WTC11 (cell line): Measurements from ENCODE around the gene NR3C1. TPM values are rescaled to one million over a fixed set of nuclear protein-coding genes. Genes with fewer than 3 reads are reported as not detected.

Experiments
- ATAC-seq: fragments of 200-7000 bp; cut with Tn5 transposase; 2 replicates; pipeline ENCODE4 v1.10.0; 2021; ENCODE audit warnings: mild to moderate bottlenecking, moderate library complexity
- CTCF ChIA-PET: fragments of 300-600 bp; sonication (Branson Sonifier 250); formaldehyde crosslinking; loops from one replicate; lab custom pipeline; 2021; ENCODE audit warnings: antibody characterized with exemption; lab: Charles Lee
- POLR2A ChIA-PET: fragments of 350-600 bp; sonication (Branson Sonifier 250); formaldehyde crosslinking; loops from one replicate; lab custom pipeline; 2021; ENCODE audit warnings: antibody characterized with exemption; lab: Charles Lee
- DNase-seq: peaks from one replicate; pipeline ENCODE4 v3.0.0; 2021; ENCODE audit warnings: low spot score
- H3K27ac Mint-ChIP-seq: 2 replicates; pipeline ENCODE4 v1.8.0; 2021; ENCODE audit warnings: mixed read lengths
- H3K27me3 Mint-ChIP-seq: 2 replicates; pipeline ENCODE4 v1.8.0; 2021; ENCODE audit warnings: low read depth, mild to moderate bottlenecking, moderate library complexity, mixed read lengths
- H3K36me3 Mint-ChIP-seq: 2 replicates; pipeline ENCODE4 v1.8.0; 2021; ENCODE audit warnings: mixed read lengths
- H3K4me1 Mint-ChIP-seq: 2 replicates; pipeline ENCODE4 v1.8.0; 2022; ENCODE audit warnings: mixed read lengths
- H3K4me3 Mint-ChIP-seq: 2 replicates; pipeline ENCODE4 v1.8.0; 2021; ENCODE audit warnings: mild to moderate bottlenecking, moderate library complexity, mixed read lengths
- H3K9me3 Mint-ChIP-seq: 2 replicates; pipeline ENCODE4 v1.8.0; 2021; ENCODE audit warnings: mixed read lengths
- AFF4 ChIP-seq: sonication (generic); formaldehyde crosslinking; IDR thresholded peaks from 2 replicates; pipeline ENCODE4 v1.8.1; 2023; ENCODE audit warnings: mild to moderate bottlenecking, missing genetic modification reagents, borderline replicate concordance
- ARID4B ChIP-seq: sonication (generic); formaldehyde crosslinking; IDR thresholded peaks from 2 replicates; pipeline ENCODE4 v1.8.0; 2023; ENCODE audit warnings: missing genetic modification reagents, mild to moderate bottlenecking, borderline replicate concordance
- CDX4 ChIP-seq: fragments of 250-450 bp; sonication (Bioruptor Pico); IDR thresholded peaks from 2 replicates; pipeline ENCODE4 v1.9.0; 2021; ENCODE audit warnings: moderate library complexity, mild to moderate bottlenecking, inconsistent platforms, borderline replicate concordance
- HMGXB4 ChIP-seq: sonication (generic); formaldehyde crosslinking; IDR thresholded peaks from 2 replicates; pipeline ENCODE4 v1.8.1; 2023; ENCODE audit warnings: mild to moderate bottlenecking, moderate library complexity, missing genetic modification reagents
- IRF2 ChIP-seq: sonication (generic); formaldehyde crosslinking; IDR thresholded peaks from 2 replicates; pipeline ENCODE4 v1.8.0; 2022; ENCODE audit warnings: low read depth, missing genetic modification reagents, borderline replicate concordance
- JAZF1 ChIP-seq: fragments of 250-450 bp; sonication (Bioruptor Pico); IDR thresholded peaks from 2 replicates; pipeline ENCODE4 v1.9.0; 2021; ENCODE audit warnings: moderate library complexity, mild to moderate bottlenecking, inconsistent platforms
- JUN ChIP-seq: sonication (generic); formaldehyde crosslinking; IDR thresholded peaks from 2 replicates; pipeline ENCODE4 v1.8.0; 2023; ENCODE audit warnings: mild to moderate bottlenecking, missing genetic modification reagents
- MLX ChIP-seq: sonication (generic); formaldehyde crosslinking; IDR thresholded peaks from 2 replicates; pipeline ENCODE4 v1.8.1; 2023; ENCODE audit warnings: mild to moderate bottlenecking, missing genetic modification reagents, moderate library complexity
- MYBL2 ChIP-seq: sonication (generic); formaldehyde crosslinking; IDR thresholded peaks from 2 replicates; pipeline ENCODE4 v1.8.1; 2023; ENCODE audit warnings: mild to moderate bottlenecking, moderate library complexity, missing genetic modification reagents
- NR2C2 ChIP-seq: sonication (generic); formaldehyde crosslinking; IDR thresholded peaks from 2 replicates; pipeline ENCODE4 v1.8.0; 2022; ENCODE audit warnings: mild to moderate bottlenecking, missing genetic modification reagents
- SMAD3 ChIP-seq: sonication (generic); formaldehyde crosslinking; IDR thresholded peaks from 2 replicates; pipeline ENCODE4 v1.8.0; 2022; ENCODE audit warnings: missing genetic modification reagents, mild to moderate bottlenecking, borderline replicate concordance
- TEAD1 ChIP-seq: sonication (generic); formaldehyde crosslinking; IDR thresholded peaks from 2 replicates; pipeline ENCODE4 v1.8.0; 2022; ENCODE audit warnings: mild to moderate bottlenecking, missing genetic modification reagents
- USF2 ChIP-seq: sonication (generic); formaldehyde crosslinking; IDR thresholded peaks from 2 replicates; pipeline ENCODE4 v1.8.1; 2023; ENCODE audit warnings: mild to moderate bottlenecking, missing genetic modification reagents, moderate library complexity
- ZNF121 ChIP-seq: sonication (generic); formaldehyde crosslinking; IDR thresholded peaks from 2 replicates; pipeline ENCODE4 v1.8.0; 2023; ENCODE audit warnings: missing genetic modification reagents
- ZNF263 ChIP-seq: sonication (generic); formaldehyde crosslinking; IDR thresholded peaks from 2 replicates; pipeline ENCODE4 v1.8.1; 2022; ENCODE audit warnings: low read depth, mild to moderate bottlenecking, moderate library complexity, missing genetic modification reagents
- ZNF281 ChIP-seq: sonication (generic); formaldehyde crosslinking; IDR thresholded peaks from 2 replicates; pipeline ENCODE4 v1.8.0; 2023; ENCODE audit warnings: mild to moderate bottlenecking, missing genetic modification reagents
- ZNF317 ChIP-seq: sonication (generic); formaldehyde crosslinking; IDR thresholded peaks from 2 replicates; pipeline ENCODE4 v1.8.1; 2023; ENCODE audit warnings: low read depth, mild to moderate bottlenecking, moderate library complexity, missing genetic modification reagents, borderline replicate concordance
- ZNF532 ChIP-seq: fragments of 250-450 bp; sonication (Bioruptor Pico); IDR thresholded peaks from 2 replicates; pipeline ENCODE4 v1.9.0; 2021; ENCODE audit warnings: mild to moderate bottlenecking, borderline replicate concordance
- total RNA-seq: library from RNA; stranded (reverse); gene quantifications from 3 replicates; pipeline ENCODE4 v1.2.3, GENCODE V29; 2021

NR3C1 gene
- total RNA-seq, 1 experiment from 2014 or later = 15.0 TPM

GRCh38 chr5:143308731-143309130 lies 94.8 kb downstream of the NR3C1 start:
- DNase-seq = no peak
- Mint-ChIP-seq H3K36me3 (peaks cover 7% of the 10 kb centered on the region), H3K4me1 (no peaks in the 10 kb centered on the region), H3K9me3 (peaks cover 5% of the 10 kb centered on the region), H3K4me3 (no peak overlapping the region), H3K27me3 (no peaks in the 10 kb centered on the region), H3K27ac (no peak overlapping the region)
- ChIA-PET POLR2A (no interaction called here), CTCF (no interaction called here)
- ATAC-seq = no peak
- TF ChIP-seq SMAD3 (CRISPR knock-in tag) (no peak), JAZF1 (CRISPR knock-in tag) (no peak), NR2C2 (CRISPR knock-in tag) (no peak), HMGXB4 (CRISPR knock-in tag) (no peak), MLX (no peak), IRF2 (CRISPR knock-in tag) (no peak), ARID4B (CRISPR knock-in tag) (no peak), ZNF121 (no peak), CDX4 (no peak), MYBL2 (CRISPR knock-in tag) (no peak), AFF4 (no peak), USF2 (CRISPR knock-in tag) (no peak), ZNF532 (CRISPR knock-in tag) (no peak), ZNF317 (no peak), JUN (CRISPR knock-in tag) (no peak), ZNF263 (CRISPR knock-in tag) (no peak), TEAD1 (CRISPR knock-in tag) (no peak), ZNF281 (CRISPR knock-in tag) (no peak)
